Breast epithelium (tissue), 4 donors: Measurements from ENCODE around the gene VPS45. TPM values are rescaled to one million over a fixed set of nuclear protein-coding genes. Genes with fewer than 3 reads are reported as not detected.
"Not testable (repeated sequence)": the region's sequence is repeated elsewhere in the genome, so short reads cannot be mapped to it uniquely, and the experiment has no call there.

Experiments used
- DNase-seq, 2 donors: peaks; one replicate each; pipeline ENCODE4 v3.0.0-alpha.2; 2019; ENCODE audit warnings: low spot score in 2 of 2
- H3K27ac ChIP-seq, 2 donors: fragments of 200-600 bp; sonication (generic) in 1 of 2; one replicate each; pipeline ENCODE4 v1.5.1; 2016 to 2019; ENCODE audit warnings: mild to moderate bottlenecking in 1 of 2
- H3K27me3 ChIP-seq, 2 donors: fragments of 200-600 bp; sonication (generic) in 1 of 2; one replicate each; pipeline versions ENCODE4 v1.5.1 to v1.6.0; 2017 to 2019; ENCODE audit warnings: control low read depth in 1 of 2, mild to moderate bottlenecking in 1 of 2
- H3K36me3 ChIP-seq: fragments of 200-600 bp; one replicate; pipeline ENCODE4 v1.5.1; 2019
- H3K4me1 ChIP-seq, 2 donors: fragments of 200-600 bp; sonication (generic); one replicate each; pipeline ENCODE4 v1.5.1; 2016 to 2019; ENCODE audit warnings: control low read depth in 1 of 2
- H3K4me3 ChIP-seq, 3 donors: fragments of 200-600 bp; sonication (generic); 1 replicate in 2 of 3; 2 replicates in 1 of 3; pipeline ENCODE4 v1.5.1; 2016 to 2019; ENCODE audit warnings: mild to moderate bottlenecking in 3 of 3, moderate library complexity in 2 of 3
- H3K9me3 ChIP-seq, 2 donors: fragments of 200-600 bp; sonication (generic) in 1 of 2; one replicate each; pipeline ENCODE4 v1.5.1; 2016 to 2019; ENCODE audit warnings: control low read depth in 1 of 2
- CTCF ChIP-seq, 3 donors: fragments of 450-650 bp; IDR thresholded peaks; one replicate each; pipeline ENCODE4 v1.5.1; 2016 to 2017; ENCODE audit warnings: antibody characterized with exemption in 3 of 3, mild to moderate bottlenecking in 3 of 3, moderate library complexity in 3 of 3
- POLR2A ChIP-seq: fragments of 450-650 bp; IDR thresholded peaks from one replicate; pipeline ENCODE4 v1.6.1; 2016; ENCODE audit warnings: antibody characterized with exemption, mild to moderate bottlenecking, moderate library complexity
- POLR2AphosphoS5 ChIP-seq, 3 donors: sonication (generic); formaldehyde crosslinking; IDR thresholded peaks; one replicate each; pipeline ENCODE4 v1.6.1; 2017; ENCODE audit warnings: antibody characterized with exemption in 3 of 3
- intact Hi-C: fragments of 100-400 bp; cut with DNase I; formaldehyde crosslinking; loops from one replicate; pipeline ENCODE4 v1.15.1; 2023; ENCODE audit warnings: low total_unique reads
- total RNA-seq, 3 donors: library from RNA; depleted of rRNA; stranded (reverse); fragments of >200 nt; gene quantifications; one replicate each; pipeline ENCODE4 v1.1.0, GENCODE V29; 2016

VPS45 gene
- total RNA-seq, 3 donors from 2014 or later, result 37.1 to 72.0 (median 45.6) TPM

- no peak for DNase-seq
- Histone ChIP-seq H3K36me3 (no peaks in the 10 kb centered on the region), H3K27me3 (no peaks in the 10 kb centered on the region), H3K4me1 (no peaks in the 10 kb centered on the region), H3K9me3 (no peaks in the 10 kb centered on the region), H3K4me3 (no peak overlapping the region), H3K27ac (no peak overlapping the region)
- TF ChIP-seq CTCF (IDR thresholded peaks at IDR 0.05), result no peak
- no peak for TF ChIP-seq POLR2A
- no peak for TF ChIP-seq POLR2AphosphoS5 (IDR thresholded peaks at IDR 0.05)
- intact Hi-C loops, result no loop called here
Measured at GRCh38 chr1:150182247-150182646, 114.7 kb downstream of the VPS45 start.

DNA sequence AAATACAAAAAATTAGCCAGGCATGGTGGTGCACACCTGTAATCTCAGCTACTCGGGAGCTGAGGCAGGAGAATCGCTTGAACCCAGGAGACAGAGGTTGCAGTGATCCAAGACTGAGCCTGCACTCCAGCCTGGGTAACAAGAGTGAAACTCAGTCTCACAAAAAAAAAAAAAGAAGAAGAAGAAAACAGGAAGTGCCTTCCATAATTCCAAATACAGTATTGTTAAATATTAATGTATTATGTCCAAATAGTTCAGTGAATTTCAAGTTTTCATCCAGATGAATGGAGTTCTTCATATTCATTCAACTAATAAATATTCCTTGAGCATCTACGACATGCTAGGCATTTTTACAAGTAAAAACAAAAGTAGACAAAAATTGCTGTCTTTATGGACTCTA, 115.5 kb downstream of the VPS45 start:
- no peaks in the 10 kb centered on the region for H3K4me1 ChIP-seq
- no peak overlapping the region for H3K4me3 ChIP-seq
- intact Hi-C loops, result no loop called here
- H3K27ac ChIP-seq, result no peak overlapping the region
- TF ChIP-seq POLR2A (no peak), POLR2AphosphoS5 (IDR thresholded peaks at IDR 0.05) (no peak), CTCF (IDR thresholded peaks at IDR 0.05) (no peak)
- H3K36me3 ChIP-seq, result no peaks in the 10 kb centered on the region
- no peaks in the 10 kb centered on the region for H3K9me3 ChIP-seq
- no peaks in the 10 kb centered on the region for H3K27me3 ChIP-seq
- DNase-seq, result no peak

DNA sequence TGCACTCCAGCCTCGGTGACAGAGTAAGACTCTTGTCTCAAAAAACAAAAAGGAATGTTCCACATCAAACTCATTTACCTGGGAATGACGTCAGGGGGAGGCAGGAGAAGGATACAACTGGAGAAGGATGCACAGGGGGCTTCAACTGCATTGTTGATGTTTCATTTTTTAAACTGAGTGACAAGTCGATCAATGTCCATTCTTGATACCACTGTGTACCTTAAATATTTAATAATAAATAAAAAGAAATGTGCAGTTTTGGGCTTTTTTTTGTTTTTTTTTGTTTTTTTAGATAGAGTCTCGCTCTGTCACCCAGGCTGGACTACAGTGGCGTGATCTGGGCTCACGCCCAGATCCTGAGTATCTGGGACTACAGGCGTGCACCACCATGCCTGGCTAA, 117.9 kb downstream of the VPS45 start:
- Histone ChIP-seq H3K4me1 (no peaks in the 10 kb centered on the region), H3K4me3 (no peak overlapping the region), H3K27me3 (no peaks in the 10 kb centered on the region), H3K9me3 (no peaks in the 10 kb centered on the region), H3K27ac (no peak overlapping the region), H3K36me3 (no peaks in the 10 kb centered on the region)
- TF ChIP-seq POLR2A (no peak), POLR2AphosphoS5 (IDR thresholded peaks at IDR 0.05) (no peak), CTCF (IDR thresholded peaks at IDR 0.05) (no peak)
- intact Hi-C loops, result no loop called here
- no peak for DNase-seq

GRCh38 chr1:150186438-150186788, 118.8 kb downstream of the VPS45 start:
- H3K27ac ChIP-seq, result peak overlapping the region in 1 of 2 donors; percentile 56
- H3K27me3 ChIP-seq, H3K36me3 ChIP-seq, H3K4me1 ChIP-seq, intact Hi-C loops, DNase-seq, H3K9me3 ChIP-seq: not testable (repeated sequence)
- H3K4me3 ChIP-seq, result peak overlapping the region; percentile 9 to 47 (median 13)

DNA sequence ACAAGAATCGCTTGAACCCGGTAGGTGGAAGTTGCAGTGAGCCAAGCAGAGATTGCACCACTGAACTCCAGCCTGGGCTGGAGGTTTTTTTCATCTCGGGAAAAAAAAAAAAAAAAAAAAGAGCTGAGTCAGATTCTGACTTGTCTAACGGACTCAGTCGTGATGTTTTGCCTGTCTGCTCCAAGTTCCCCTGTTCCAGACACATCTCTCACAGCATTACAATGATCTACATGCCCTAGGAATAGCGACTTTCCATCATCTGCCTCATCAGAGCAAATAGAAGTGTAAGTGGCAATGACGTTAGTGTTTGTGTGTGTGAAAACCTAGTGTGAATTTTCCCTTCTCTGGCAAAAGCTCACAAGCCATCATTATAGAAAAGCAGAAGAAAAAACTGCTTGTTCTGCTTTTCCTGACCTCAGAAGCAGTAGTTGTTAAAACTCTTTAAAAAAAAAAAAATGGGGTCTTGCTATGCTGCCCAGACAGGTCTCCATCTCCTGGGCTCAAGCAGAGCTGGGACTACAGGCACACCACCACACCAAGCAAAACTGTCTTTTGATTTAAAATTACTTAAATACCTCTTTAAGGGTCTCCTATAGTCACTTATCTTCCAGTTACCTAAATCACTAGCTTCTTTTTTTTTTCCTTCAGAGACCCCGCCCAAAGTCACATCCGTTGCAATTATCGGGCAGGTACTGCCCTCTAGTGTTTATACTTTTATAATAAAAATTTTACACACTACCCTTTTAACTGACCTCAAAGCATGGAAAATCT, 119.4 kb downstream of the VPS45 start:
- no peak overlapping the region for H3K27ac ChIP-seq
- no peaks in the 10 kb centered on the region for H3K9me3 ChIP-seq
- no peaks in the 10 kb centered on the region for H3K27me3 ChIP-seq
- H3K36me3 ChIP-seq, result no peaks in the 10 kb centered on the region
- H3K4me3 ChIP-seq, result peak overlapping the region in 2 of 3 donors; percentile 3 to 13
- TF ChIP-seq POLR2AphosphoS5 (IDR thresholded peaks at IDR 0.05) (no peak), CTCF (IDR thresholded peaks at IDR 0.05) (peak in 2 of 3 donors; percentile 40 to 50)
- H3K4me1 ChIP-seq, result no peaks in the 10 kb centered on the region
- intact Hi-C loops, result no loop called here
- no peak for DNase-seq

DNA sequence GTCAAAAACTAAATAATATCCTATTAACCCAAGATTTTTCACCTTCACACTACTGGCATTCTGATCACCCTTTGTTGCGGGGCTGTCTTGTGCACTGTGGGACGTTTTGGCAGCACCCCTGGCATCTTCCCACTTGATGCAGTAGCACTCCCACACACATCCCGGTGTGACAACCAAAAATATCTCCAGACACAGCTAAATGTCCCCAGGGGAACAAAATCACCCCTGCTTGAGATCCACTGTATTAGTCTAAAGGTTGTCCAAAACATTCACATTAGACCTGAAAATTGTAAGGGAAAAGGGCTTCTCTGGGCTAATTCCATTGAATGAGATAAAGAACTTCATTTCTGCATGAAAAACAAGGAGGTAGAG, 120.0 kb downstream of the VPS45 start:
- H3K27me3 ChIP-seq, result no peaks in the 10 kb centered on the region
- H3K36me3 ChIP-seq, result no peaks in the 10 kb centered on the region
- no peaks in the 10 kb centered on the region for H3K9me3 ChIP-seq
- H3K4me3 ChIP-seq, result no peak overlapping the region
- intact Hi-C loops, result no loop called here
- TF ChIP-seq CTCF (IDR thresholded peaks at IDR 0.05) (no peak), POLR2AphosphoS5 (IDR thresholded peaks at IDR 0.05) (no peak), POLR2A (no peak)
- DNase-seq, result no peak
- no peaks in the 10 kb centered on the region for H3K4me1 ChIP-seq
- H3K27ac ChIP-seq, result no peak overlapping the region
